Effector memory CD8-positive, alpha-beta T cell (primary cell): ENCODE results near the gene CXXC5.

Source experiments
- ATAC-seq: fragments of 150-1000 bp; cut with Tn5 transposase; replicated peaks from 2 replicates; pipeline ENCODE4 v1.10.0; 2021; ENCODE audit warnings: mild to moderate bottlenecking, moderate library complexity
- DNase-seq, 3 experiments: peaks; one replicate each; pipeline ENCODE4 v3.0.0; 2021
- H3K27ac Mint-ChIP-seq, 2 donors: one replicate each; pipeline ENCODE4 v1.8.0; 2022; ENCODE audit warnings: mild to moderate bottlenecking in 2 of 2, mixed read lengths in 2 of 2, moderate library complexity in 2 of 2
- H3K27me3 Mint-ChIP-seq, 2 donors: one replicate each; pipeline ENCODE4 v1.8.0; 2022; ENCODE audit warnings: mixed read lengths in 2 of 2
- H3K36me3 Mint-ChIP-seq: one replicate; pipeline ENCODE4 v1.8.0; 2022; ENCODE audit warnings: mild to moderate bottlenecking, moderate library complexity, mixed read lengths; ENCODE audit not compliant: insufficient read depth
- H3K4me1 Mint-ChIP-seq, 2 donors: one replicate each; pipeline ENCODE4 v1.8.0; 2022; ENCODE audit warnings: low read depth in 2 of 2, mixed read lengths in 2 of 2
- H3K4me3 Mint-ChIP-seq, 2 donors: one replicate each; pipeline ENCODE4 v1.8.0; 2022; ENCODE audit warnings: mild to moderate bottlenecking in 2 of 2, mixed read lengths in 2 of 2, moderate library complexity in 2 of 2
- H3K9me3 Mint-ChIP-seq, 2 donors: one replicate each; pipeline ENCODE4 v1.8.0; 2022; ENCODE audit warnings: mixed read lengths in 2 of 2

Gene CXXC5

GRCh38 chr5:139641116-139642080, 6.8 kb upstream of the CXXC5 start:
- H3K27ac Mint-ChIP-seq, result peak overlapping the region in 1 of 2 donors; percentile 17
- no peak for DNase-seq
- no peak for ATAC-seq
- no peaks in the 10 kb centered on the region for H3K9me3 Mint-ChIP-seq
- peaks cover 17 to 37% of the 10 kb centered on the region in 2 donors for H3K4me1 Mint-ChIP-seq
- H3K27me3 Mint-ChIP-seq, result no peaks in the 10 kb centered on the region
- H3K36me3 Mint-ChIP-seq, result peaks cover 14% of the 10 kb centered on the region
- no peak overlapping the region for H3K4me3 Mint-ChIP-seq

- Mint-ChIP-seq H3K36me3 (peaks cover 17% of the 10 kb centered on the region), H3K27me3 (no peaks in the 10 kb centered on the region)
- DNase-seq, result no peak
Observed at GRCh38 chr5:139642213-139642612, 5.9 kb upstream of the CXXC5 start.

GRCh38 chr5:139642891-139643871, 5.0 kb upstream of the CXXC5 start:
- DNase-seq (no peak), ATAC-seq (no peak)
- peak overlapping the region in 1 of 2 donors; percentile 90 for H3K27ac Mint-ChIP-seq
- H3K4me3 Mint-ChIP-seq, result no peak overlapping the region
- no peaks in the 10 kb centered on the region for H3K9me3 Mint-ChIP-seq
- H3K4me1 Mint-ChIP-seq, result peaks cover 9 to 31% of the 10 kb centered on the region in 2 donors
- no peaks in the 10 kb centered on the region for H3K27me3 Mint-ChIP-seq
- H3K36me3 Mint-ChIP-seq, result peaks cover 13% of the 10 kb centered on the region

More at GRCh38 chr5:139642213-139642612, 5.9 kb upstream of the CXXC5 start:
- no peaks in the 10 kb centered on the region for H3K9me3 Mint-ChIP-seq
- no peak overlapping the region for H3K4me3 Mint-ChIP-seq
- peaks cover 9 to 33% of the 10 kb centered on the region in 2 donors for H3K4me1 Mint-ChIP-seq
- ATAC-seq, result no peak
- H3K27ac Mint-ChIP-seq, result peak overlapping the region in 1 of 2 donors; percentile 17

GRCh38 chr5:139644001-139644456, 4.1 kb upstream of the CXXC5 start:
- peaks cover 9 to 29% of the 10 kb centered on the region in 2 donors for H3K4me1 Mint-ChIP-seq
- peaks cover 9% of the 10 kb centered on the region for H3K36me3 Mint-ChIP-seq
- H3K4me3 Mint-ChIP-seq, result no peak overlapping the region
- no peaks in the 10 kb centered on the region for H3K27me3 Mint-ChIP-seq
- no peak for DNase-seq
- H3K27ac Mint-ChIP-seq, result peak overlapping the region in 1 of 2 donors; percentile 90
- H3K9me3 Mint-ChIP-seq, result no peaks in the 10 kb centered on the region
- no peak for ATAC-seq

- ATAC-seq (peak; percentile 18), DNase-seq (no peak)
- Mint-ChIP-seq H3K27me3 (peaks cover 4 to 6% of the 10 kb centered on the region in 2 donors), H3K9me3 (no peaks in the 10 kb centered on the region), H3K4me1 (peaks cover 14 to 27% of the 10 kb centered on the region in 2 donors), H3K36me3 (peaks cover 9% of the 10 kb centered on the region), H3K27ac (peak overlapping the region; percentile 24 to 36), H3K4me3 (no peak overlapping the region)
Observed at GRCh38 chr5:139644646-139645429, 3.3 kb upstream of the CXXC5 start.

GRCh38 chr5:139645430-139645871, 2.7 kb upstream of the CXXC5 start:
- Mint-ChIP-seq H3K36me3 (peaks cover 9% of the 10 kb centered on the region), H3K27me3 (peaks cover 6 to 10% of the 10 kb centered on the region in 2 donors), H3K27ac (peak overlapping the region in 1 of 2 donors; percentile 24), H3K9me3 (no peaks in the 10 kb centered on the region), H3K4me3 (no peak overlapping the region), H3K4me1 (peaks cover 18 to 30% of the 10 kb centered on the region in 2 donors)
- ATAC-seq (no peak), DNase-seq (no peak)

- no peaks in the 10 kb centered on the region for H3K9me3 Mint-ChIP-seq
- H3K27ac Mint-ChIP-seq, result peak overlapping the region in 1 of 2 donors; percentile 24
- DNase-seq (no peak), ATAC-seq (no peak)
- peak overlapping the region in 1 of 2 donors; percentile 89 for H3K4me3 Mint-ChIP-seq
- peaks cover 9% of the 10 kb centered on the region for H3K36me3 Mint-ChIP-seq
- H3K4me1 Mint-ChIP-seq, result peaks cover 19 to 31% of the 10 kb centered on the region in 2 donors
- H3K27me3 Mint-ChIP-seq, result peaks cover 6 to 10% of the 10 kb centered on the region in 2 donors
Observed at GRCh38 chr5:139646111-139646510, 2.0 kb upstream of the CXXC5 start.

GRCh38 chr5:139646912-139647505, 1.1 kb upstream of the CXXC5 start:
- Mint-ChIP-seq H3K4me3 (peak overlapping the region; percentile 73 to 89), H3K27me3 (peaks cover 6 to 17% of the 10 kb centered on the region in 2 donors), H3K36me3 (peaks cover 9% of the 10 kb centered on the region), H3K4me1 (peaks cover 22 to 38% of the 10 kb centered on the region in 2 donors), H3K27ac (peak overlapping the region in 1 of 2 donors; percentile 51), H3K9me3 (no peaks in the 10 kb centered on the region)
- ATAC-seq (no peak), DNase-seq (no peak)

GRCh38 chr5:139647506-139648204, 494 bp upstream of the CXXC5 start:
- Mint-ChIP-seq H3K27me3 (peaks cover 6 to 19% of the 10 kb centered on the region in 2 donors), H3K9me3 (no peaks in the 10 kb centered on the region), H3K4me3 (peak overlapping the region; percentile 73 to 89), H3K4me1 (peaks cover 29 to 44% of the 10 kb centered on the region in 2 donors), H3K36me3 (peaks cover 9% of the 10 kb centered on the region), H3K27ac (no peak overlapping the region)
- DNase-seq (no peak), ATAC-seq (no peak)

GRCh38 chr5:139649082-139649991, 1.2 kb downstream of the CXXC5 start:
- peak overlapping the region; percentile 85 to 87 for H3K27ac Mint-ChIP-seq
- no peak for ATAC-seq

More at GRCh38 chr5:139649082-139649991, 1.2 kb downstream of the CXXC5 start:
- H3K4me3 Mint-ChIP-seq, result peak overlapping the region; percentile 89 to 98
- H3K9me3 Mint-ChIP-seq, result no peaks in the 10 kb centered on the region
- no peak for DNase-seq
- peaks cover 33 to 49% of the 10 kb centered on the region in 2 donors for H3K4me1 Mint-ChIP-seq
- H3K27me3 Mint-ChIP-seq, result peaks cover 6 to 26% of the 10 kb centered on the region in 2 donors
- peaks cover 6% of the 10 kb centered on the region for H3K36me3 Mint-ChIP-seq
